GM18499 (cell line): ENCODE data around the gene SAT1.

Experiments used
- ATAC-seq: cut with Tn5 transposase; IDR thresholded peaks from one replicate; pipeline ENCODE4 v1.9.1; 2021; ENCODE audit warnings: moderate number of reproducible peaks; ENCODE audit not compliant: insufficient read depth, unreplicated experiment

SAT1 gene

GRCh38 chrX:23773601-23774175 lies 9.3 kb upstream of the SAT1 start:
- ATAC-seq: no peak

DNA sequence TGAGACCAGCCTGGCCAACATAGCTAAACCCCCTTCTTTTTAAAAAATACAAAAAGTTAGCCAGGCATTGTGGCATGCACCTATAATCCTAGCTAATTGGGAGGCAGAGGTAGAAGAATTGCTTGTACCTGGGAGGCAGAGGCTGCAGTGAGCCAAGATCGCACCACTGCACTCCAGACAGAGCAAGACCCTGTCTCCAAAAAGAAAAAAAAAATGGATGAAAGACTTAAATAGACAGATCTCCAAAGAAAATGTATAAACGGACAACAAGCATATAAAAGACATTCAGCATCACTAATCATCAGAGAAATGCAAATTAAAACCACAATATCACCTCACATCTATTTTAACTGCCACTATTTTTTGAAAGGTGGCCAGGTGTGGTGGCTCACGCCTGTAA lies 6.6 kb upstream of the SAT1 start:
- no peak for ATAC-seq

DNA sequence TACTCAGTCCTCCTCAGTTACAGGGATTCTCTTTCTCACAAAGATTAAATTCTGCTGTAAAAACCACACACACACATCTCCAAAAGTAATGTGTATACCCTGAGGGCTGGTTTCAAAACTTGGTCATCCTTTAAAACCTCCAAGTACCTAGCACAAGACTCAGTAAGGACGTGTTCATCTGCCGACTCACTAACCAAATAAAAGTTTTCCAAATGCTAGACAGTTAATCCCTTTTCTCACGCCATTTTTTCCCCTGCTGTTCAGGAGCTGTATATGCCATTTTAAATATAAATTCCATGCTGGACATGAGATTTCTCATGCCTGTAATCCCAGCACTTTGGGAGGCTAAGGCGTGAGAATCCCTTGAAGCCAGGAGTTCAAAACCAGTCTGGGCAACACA lies 3.9 kb upstream of the SAT1 start:
- no peak for ATAC-seq

DNA sequence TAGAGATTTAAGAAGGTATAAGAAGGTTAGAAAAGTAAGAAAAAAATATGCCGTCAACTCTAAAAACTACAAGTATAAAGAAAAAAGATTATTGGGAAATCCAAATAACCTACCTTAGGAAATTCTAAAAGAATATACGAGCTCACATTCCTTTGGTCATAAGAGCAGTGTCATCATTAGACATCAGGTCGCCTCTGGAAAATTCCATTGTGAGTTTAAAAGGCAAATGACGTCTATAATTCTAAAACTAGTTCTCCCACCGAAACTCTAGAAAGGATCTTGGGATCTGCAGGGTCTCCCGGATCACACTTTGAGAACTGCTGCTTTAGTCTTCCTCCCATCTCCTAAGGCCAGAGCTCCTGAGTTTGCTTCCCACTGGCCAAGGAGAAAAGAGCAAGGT lies 518 bp upstream of the SAT1 start:
- ATAC-seq: no peak

GRCh38 chrX:23783589-23784469 lies 856 bp downstream of the SAT1 start:
- no peak for ATAC-seq

DNA sequence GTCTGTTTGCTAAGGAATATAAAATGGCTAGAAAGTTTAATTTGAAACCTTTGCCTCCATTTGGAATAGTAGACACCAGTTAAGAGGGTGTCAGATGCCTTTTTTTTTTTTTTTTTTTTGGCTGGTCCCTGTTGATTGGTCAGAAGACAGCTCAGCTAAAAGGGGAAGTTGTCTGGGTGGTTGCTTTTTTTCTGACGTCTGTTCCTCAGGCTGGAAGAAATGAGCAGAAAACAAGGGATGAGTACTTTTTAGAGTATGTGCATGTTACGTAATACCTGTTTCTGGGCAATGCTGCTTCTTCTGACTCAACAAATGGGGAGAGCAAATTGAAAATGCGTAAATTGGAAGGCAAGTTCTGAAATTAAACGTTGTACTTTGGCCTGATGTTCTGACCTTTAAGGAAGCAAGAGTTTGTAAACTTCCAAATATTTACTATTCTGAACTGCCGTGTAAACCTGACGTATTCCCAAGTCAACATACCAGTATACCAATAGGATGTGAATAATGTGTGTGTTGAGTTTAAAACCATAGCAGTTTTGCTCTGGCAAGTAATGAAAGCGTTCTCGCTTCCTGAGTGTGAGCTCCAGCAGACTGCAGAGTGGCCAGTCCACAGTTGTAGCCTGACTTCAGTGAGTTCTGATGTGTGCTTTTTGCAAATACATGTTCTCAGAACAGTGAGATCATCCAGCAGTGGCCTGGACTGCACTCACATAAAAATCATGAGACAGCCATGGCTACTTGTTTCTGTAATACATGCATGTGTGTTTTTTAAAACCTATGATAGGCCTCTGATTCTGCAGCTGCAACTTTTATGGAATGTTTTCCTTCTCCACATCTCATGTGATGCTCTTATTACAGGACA lies 1.7 kb downstream of the SAT1 start:
- no peak for ATAC-seq

- no peak for ATAC-seq
Measured at GRCh38 chrX:23785580-23785979, 2.6 kb downstream of the SAT1 start.

GRCh38 chrX:23786268-23786815 lies 3.4 kb downstream of the SAT1 start:
- no peak for ATAC-seq

- ATAC-seq: no peak
Measured at GRCh38 chrX:23787745-23788118, 4.8 kb downstream of the SAT1 start.

DNA sequence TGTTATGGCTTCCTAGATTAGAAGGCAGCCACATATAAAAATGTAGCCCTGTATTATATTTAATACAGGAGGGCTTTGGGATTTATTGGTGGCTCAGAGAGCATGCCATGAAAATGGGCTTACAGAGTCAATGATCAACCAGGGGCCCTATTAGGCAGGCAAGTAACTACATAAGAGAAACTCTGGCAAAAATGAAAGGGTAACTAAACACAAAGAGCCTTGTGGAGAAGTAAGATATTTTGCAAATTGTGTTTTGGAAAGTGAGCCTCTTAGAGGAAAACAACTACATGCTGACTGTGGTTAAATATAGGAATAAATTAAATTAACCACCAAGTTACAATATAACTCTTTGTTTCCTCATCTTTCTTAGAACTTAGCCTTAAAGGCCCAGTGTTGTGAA lies 5.5 kb downstream of the SAT1 start:
- no peak for ATAC-seq

- no peak for ATAC-seq
Measured at GRCh38 chrX:23788946-23789345, 6.0 kb downstream of the SAT1 start.

GRCh38 chrX:23789386-23790154 lies 6.6 kb downstream of the SAT1 start:
- ATAC-seq: no peak

GRCh38 chrX:23790155-23790497 lies 7.2 kb downstream of the SAT1 start:
- ATAC-seq: no peak

- ATAC-seq: no peak
Measured at GRCh38 chrX:23792861-23793553, 10.0 kb downstream of the SAT1 start.

DNA sequence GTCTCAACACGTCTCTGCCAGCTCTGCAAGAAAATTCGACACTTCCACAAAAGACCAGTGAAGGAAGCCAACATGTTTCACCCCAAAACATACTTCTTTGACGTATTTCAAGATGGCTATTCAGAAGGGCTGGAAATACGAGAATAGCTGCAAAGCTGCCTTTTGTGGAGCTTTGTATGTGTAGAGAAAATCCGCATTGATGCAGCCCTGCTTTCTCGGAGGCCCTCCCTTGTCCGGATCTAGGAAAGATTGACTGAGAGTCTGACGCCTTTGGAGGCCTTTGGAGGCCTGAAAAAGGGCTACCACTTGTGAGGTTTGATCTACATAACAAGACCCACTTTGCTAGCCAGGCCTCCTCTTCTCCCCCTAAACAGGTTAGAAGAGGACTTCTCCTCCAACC lies 12.2 kb downstream of the SAT1 start:
- no peak for ATAC-seq

DNA sequence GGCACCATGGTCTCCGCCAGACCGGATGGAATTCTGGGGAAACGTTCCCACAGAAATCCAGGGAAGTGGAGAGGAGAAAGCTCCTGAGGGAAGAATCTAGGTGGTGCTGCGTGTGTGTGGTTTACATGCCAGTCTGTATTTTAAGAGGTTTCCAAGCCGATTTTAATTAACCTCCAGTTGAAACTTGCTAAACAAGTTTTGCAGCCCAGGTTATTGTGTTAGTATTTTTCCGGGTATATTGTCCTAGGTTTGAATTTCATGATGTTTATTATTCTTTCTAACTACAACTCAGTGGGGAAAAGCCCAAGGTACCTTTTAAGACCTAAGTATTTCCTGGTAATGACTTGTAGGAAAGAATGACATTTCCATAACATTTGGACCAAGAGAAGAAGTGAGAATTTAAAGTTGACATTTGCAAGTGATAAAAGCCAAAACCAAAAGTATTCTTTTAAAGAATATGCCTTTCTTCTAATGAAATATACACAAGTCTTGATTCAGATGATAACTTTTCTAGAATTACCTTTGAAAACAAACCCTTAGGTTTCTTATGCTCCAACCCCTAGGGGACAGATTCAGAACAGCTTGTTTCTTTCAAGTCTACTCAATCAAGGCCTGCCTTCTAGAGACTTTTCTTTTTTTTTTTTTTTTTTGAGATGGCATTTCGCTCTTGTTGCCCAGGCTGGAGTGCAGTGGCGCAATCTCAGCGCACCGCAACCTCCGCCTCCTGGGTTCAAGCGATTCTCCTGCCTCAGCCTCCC lies 14.6 kb downstream of the SAT1 start:
- no peak for ATAC-seq

GRCh38 chrX:23799469-23800065 lies 16.6 kb downstream of the SAT1 start:
- no peak for ATAC-seq

- no peak for ATAC-seq
Measured at GRCh38 chrX:23802431-23802830, 19.5 kb downstream of the SAT1 start.
